Loucy (cell line): ENCODE data around the gene CTIF.

ENCODE experiments used
- CTCF ChIP-seq: fragments of 200-600 bp; sonication (generic); conservative IDR thresholded peaks from 2 replicates; pipeline ENCODE4 v1.5.1; 2014; ENCODE audit warnings: mild to moderate bottlenecking, antibody characterized with exemption, low read length
- EZH2phosphoT487 ChIP-seq: fragments of 200-600 bp; IDR thresholded peaks from 2 replicates; pipeline ENCODE4 v1.6.1; 2018; ENCODE audit warnings: antibody characterized with exemption, mild to moderate bottlenecking, moderate library complexity, borderline replicate concordance

DNA sequence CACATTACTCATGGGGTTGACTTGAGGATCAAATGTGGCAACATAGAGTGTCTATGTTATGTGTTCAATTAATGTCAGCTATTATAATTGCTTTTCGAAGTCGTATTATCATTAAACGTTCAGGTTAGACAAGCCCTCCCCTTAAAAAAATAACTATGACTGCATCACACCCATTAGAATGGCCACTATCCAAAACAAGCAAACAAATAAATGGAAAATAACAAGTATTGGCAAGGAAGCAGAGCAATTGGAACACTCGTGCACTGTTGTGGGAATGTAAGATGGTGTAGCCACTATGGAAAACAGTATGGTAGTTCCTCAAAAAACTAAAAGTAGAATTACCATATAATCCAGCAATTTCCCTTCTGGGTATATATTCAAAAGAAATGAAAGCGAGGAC lies 10.0 kb upstream of the CTIF start:
- TF ChIP-seq CTCF (no peak), EZH2phosphoT487 (no peak)
